Aorta (tissue), 5 donors: ENCODE measurements around the gene TERT. TPM values are rescaled to one million over a fixed set of nuclear protein-coding genes. Genes with fewer than 3 reads are reported as not detected.

Experiments
- ATAC-seq: fragments of 200-7000 bp; cut with Tn5 transposase; one replicate; pipeline ENCODE4 v1.9.1; 2022; ENCODE audit warnings: moderate library complexity; ENCODE audit not compliant: low FRiP score
- DNase-seq, 2 donors: peaks; one replicate each; pipeline ENCODE4 v3.0.0-alpha.2; 2020
- H3K27ac ChIP-seq, 2 donors: one replicate each; pipeline ENCODE4 v1.5.1; 2013; ENCODE audit warnings: low read length in 2 of 2, mild to moderate bottlenecking in 2 of 2, moderate library complexity in 2 of 2, control low read depth in 1 of 2, inconsistent platforms in 1 of 2, low read depth in 1 of 2
- H3K27me3 ChIP-seq, 2 donors: one replicate each; pipeline ENCODE4 v1.6.1; 2013; ENCODE audit warnings: control low read depth in 1 of 2, low read length in 1 of 2, mild to moderate bottlenecking in 1 of 2, moderate library complexity in 1 of 2; ENCODE audit not compliant: insufficient read depth in 2 of 2, control insufficient read depth in 1 of 2
- H3K36me3 ChIP-seq, 2 donors: one replicate each; pipeline ENCODE4 v1.6.1; 2013; ENCODE audit warnings: control low read depth in 1 of 2, low read length in 1 of 2, mild to moderate bottlenecking in 1 of 2; ENCODE audit not compliant: insufficient read depth in 2 of 2, control insufficient read depth in 1 of 2
- H3K4me1 ChIP-seq, 2 donors: one replicate each; pipeline ENCODE4 v1.6.1; 2013; ENCODE audit warnings: low read length in 2 of 2, control low read depth in 1 of 2, mild to moderate bottlenecking in 1 of 2, moderate library complexity in 1 of 2; ENCODE audit not compliant: insufficient read depth in 2 of 2, control insufficient read depth in 1 of 2
- H3K4me3 ChIP-seq, 2 donors: one replicate each; pipeline ENCODE4 v1.5.1; 2013; ENCODE audit warnings: low read length in 2 of 2, control low read depth in 1 of 2, mild to moderate bottlenecking in 1 of 2
- H3K9me3 ChIP-seq: one replicate; pipeline ENCODE4 v1.6.1; 2013; ENCODE audit warnings: mild to moderate bottlenecking, low read length; ENCODE audit not compliant: control insufficient read depth
- WGBS, 2 donors: extraction: QIAGEN DNeasy Blood & Tissue Kit; methylation state at CpG; one replicate each; pipeline ENCODE4 v1.1.7; 2013; 5-methylcytosine and 5-hydroxymethylcytosine counted together
- intact Hi-C, 2 donors: fragments of 100-400 bp; cut with DNase I; formaldehyde crosslinking; loops; one replicate each; pipeline versions ENCODE4 v1.14.2 to v1.15.0; 2022
- polyA plus RNA-seq, 2 donors: library from polyadenylated mRNA; stranded (reverse); fragments of 200-250 nt; gene quantifications; one replicate each; pipeline ENCODE4 v1.2.3, GENCODE V29; 2013
- total RNA-seq, 2 donors: library from RNA; stranded (reverse); fragmentation: NEBNext Ultra II Directional; extraction: Animal tissue kit (Norgen Biotek cat#: 25700); gene quantifications; one replicate each; pipeline ENCODE4 v1.2.1, GENCODE V29; 2021
- donor health status: healthy with polysubstance abuse.
- donor health status: Bipolar disorder and iron deficiency.
- donor health status: DM: no; HTN: no; CAD: no.
- donor health status: DM: no; HTN: no; CAD: no.
- donor health status: DM: yes; HTN: yes; CAD: no.

TERT gene
- total and polyA plus RNA-seq, 4 donors: not detected

GRCh38 chr5:1245905-1246576, 48.8 kb downstream of the TERT start:
- 27 to 30% methylated on average over 46 to 58 of the region's 58 CpGs for WGBS, 2 donors
- intact Hi-C loops: no loop called here
- Histone ChIP-seq H3K27me3 (no peaks in the 10 kb centered on the region), H3K4me1 (no peaks in the 10 kb centered on the region), H3K4me3 (no peak overlapping the region), H3K9me3 (no peaks in the 10 kb centered on the region), H3K27ac (no peak overlapping the region), H3K36me3 (no peaks in the 10 kb centered on the region)
- DNase-seq: no peak
- ATAC-seq: no peak

GRCh38 chr5:1244976-1245375, 49.9 kb downstream of the TERT start:
- Histone ChIP-seq H3K27me3 (no peaks in the 10 kb centered on the region), H3K36me3 (no peaks in the 10 kb centered on the region), H3K9me3 (no peaks in the 10 kb centered on the region), H3K4me3 (no peak overlapping the region), H3K4me1 (no peaks in the 10 kb centered on the region), H3K27ac (no peak overlapping the region)
- WGBS, 2 donors: 58 to 69% methylated on average over 10 of the region's 10 CpGs
- intact Hi-C loops: no loop called here
- no peak for ATAC-seq
- DNase-seq: no peak

DNA sequence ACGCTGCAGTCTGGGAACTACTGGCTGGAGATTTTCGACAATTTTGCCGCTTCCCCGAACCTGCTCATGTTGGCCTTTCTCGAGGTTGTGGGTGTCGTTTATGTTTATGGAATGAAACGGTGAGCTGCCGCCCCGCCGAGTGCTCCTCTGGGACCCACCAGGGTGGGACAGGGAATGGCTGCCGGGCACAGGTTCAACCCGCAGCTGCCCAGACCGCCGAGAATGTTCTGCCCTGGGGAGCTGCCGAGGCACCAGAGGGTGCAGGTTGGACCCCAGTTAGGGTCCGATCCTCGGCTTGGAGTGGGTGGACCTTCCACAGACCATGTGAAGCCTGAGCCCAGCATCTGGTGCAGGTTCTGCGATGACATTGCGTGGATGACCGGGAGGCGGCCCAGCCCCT, 50.6 kb downstream of the TERT start:
- Histone ChIP-seq H3K4me3 (no peak overlapping the region), H3K36me3 (no peaks in the 10 kb centered on the region), H3K4me1 (no peaks in the 10 kb centered on the region), H3K27ac (no peak overlapping the region), H3K9me3 (no peaks in the 10 kb centered on the region), H3K27me3 (no peaks in the 10 kb centered on the region)
- DNase-seq (no peak), ATAC-seq (no peak)
- WGBS, 2 donors: 74% methylated on average over 21 of the region's 21 CpGs
- intact Hi-C loops: no loop called here

DNA sequence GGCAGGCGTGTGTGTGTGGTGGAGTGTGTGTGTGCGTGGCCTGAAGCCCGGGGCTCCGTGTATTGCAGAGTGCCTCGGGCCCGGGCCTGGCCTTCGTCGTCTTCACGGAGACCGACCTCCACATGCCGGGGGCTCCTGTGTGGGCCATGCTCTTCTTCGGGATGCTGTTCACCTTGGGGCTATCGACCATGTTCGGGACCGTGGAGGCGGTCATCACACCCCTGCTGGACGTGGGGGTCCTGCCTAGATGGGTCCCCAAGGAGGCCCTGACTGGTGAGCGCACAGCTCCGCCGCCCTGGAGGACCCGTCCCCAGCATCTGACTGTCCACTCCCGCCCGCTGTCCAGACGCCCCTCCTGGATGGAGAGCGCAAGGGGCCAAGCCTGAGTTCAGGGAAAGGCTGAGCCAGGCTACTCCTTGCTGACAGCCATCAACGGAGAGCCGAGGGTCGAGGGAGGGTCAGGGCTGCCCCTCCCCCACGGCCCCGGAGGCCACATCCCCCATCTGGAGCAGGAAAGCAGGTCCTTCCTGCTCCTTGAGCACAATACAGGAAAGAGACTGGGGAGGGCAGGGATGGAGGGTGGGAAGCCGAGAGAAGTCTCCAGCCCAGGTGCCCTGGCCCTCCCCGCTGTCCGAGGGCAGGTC, 51.3 kb downstream of the TERT start:
- H3K36me3 ChIP-seq: no peaks in the 10 kb centered on the region
- no peaks in the 10 kb centered on the region for H3K27me3 ChIP-seq
- H3K4me1 ChIP-seq: no peaks in the 10 kb centered on the region
- DNase-seq (no peak), ATAC-seq (no peak)
- no peak overlapping the region for H3K27ac ChIP-seq
- H3K4me3 ChIP-seq: no peak overlapping the region
- intact Hi-C loops: no loop called here
- no peaks in the 10 kb centered on the region for H3K9me3 ChIP-seq
- WGBS, 2 donors: 46 to 54% methylated on average over 33 of the region's 33 CpGs

GRCh38 chr5:1242733-1243486, 52.0 kb downstream of the TERT start:
- H3K27me3 ChIP-seq: no peaks in the 10 kb centered on the region
- WGBS, 2 donors: 68 to 73% methylated on average over 14 of the region's 14 CpGs
- no peak overlapping the region for H3K27ac ChIP-seq
- DNase-seq (no peak), ATAC-seq (no peak)
- intact Hi-C loops: no loop called here
- H3K4me3 ChIP-seq: no peak overlapping the region
- no peaks in the 10 kb centered on the region for H3K9me3 ChIP-seq
- H3K4me1 ChIP-seq: no peaks in the 10 kb centered on the region
- H3K36me3 ChIP-seq: no peaks in the 10 kb centered on the region

DNA sequence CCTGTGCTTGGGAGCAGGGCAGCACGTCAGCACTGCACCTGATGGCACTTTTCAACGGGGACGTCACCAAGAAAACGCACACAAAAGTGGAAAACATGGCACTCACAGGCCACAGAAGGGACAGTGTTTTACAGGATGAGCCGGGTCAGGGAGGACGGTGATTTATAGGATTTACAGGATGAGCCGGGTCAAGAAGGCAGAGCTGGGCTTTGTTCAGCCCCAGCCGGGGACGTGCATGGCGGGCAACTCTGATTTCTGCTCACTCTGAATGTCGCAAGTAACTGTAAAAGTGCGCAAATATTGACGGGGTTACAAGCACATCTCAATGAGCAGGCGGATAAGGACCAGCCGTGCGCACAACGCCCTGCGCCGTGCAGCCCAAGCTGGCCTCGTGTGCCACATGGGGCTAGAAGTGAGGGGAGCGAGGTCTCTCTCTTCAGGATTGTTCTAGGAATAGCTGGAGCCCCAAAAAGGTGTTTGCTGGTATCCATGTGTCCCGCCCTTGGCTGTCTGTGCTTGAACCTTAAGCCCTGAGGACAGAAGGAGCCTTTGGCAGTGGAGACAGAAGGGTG, 53.3 kb downstream of the TERT start:
- intact Hi-C loops: no loop called here
- Histone ChIP-seq H3K4me3 (no peak overlapping the region), H3K27me3 (no peaks in the 10 kb centered on the region), H3K4me1 (no peaks in the 10 kb centered on the region), H3K36me3 (no peaks in the 10 kb centered on the region), H3K27ac (no peak overlapping the region), H3K9me3 (peaks cover under 1% of the 10 kb centered on the region)
- DNase-seq (no peak), ATAC-seq (no peak)
- WGBS, 2 donors: 82 to 83% methylated on average over 22 of the region's 22 CpGs

GRCh38 chr5:1240496-1241260, 54.2 kb downstream of the TERT start:
- intact Hi-C loops: no loop called here

DNA sequence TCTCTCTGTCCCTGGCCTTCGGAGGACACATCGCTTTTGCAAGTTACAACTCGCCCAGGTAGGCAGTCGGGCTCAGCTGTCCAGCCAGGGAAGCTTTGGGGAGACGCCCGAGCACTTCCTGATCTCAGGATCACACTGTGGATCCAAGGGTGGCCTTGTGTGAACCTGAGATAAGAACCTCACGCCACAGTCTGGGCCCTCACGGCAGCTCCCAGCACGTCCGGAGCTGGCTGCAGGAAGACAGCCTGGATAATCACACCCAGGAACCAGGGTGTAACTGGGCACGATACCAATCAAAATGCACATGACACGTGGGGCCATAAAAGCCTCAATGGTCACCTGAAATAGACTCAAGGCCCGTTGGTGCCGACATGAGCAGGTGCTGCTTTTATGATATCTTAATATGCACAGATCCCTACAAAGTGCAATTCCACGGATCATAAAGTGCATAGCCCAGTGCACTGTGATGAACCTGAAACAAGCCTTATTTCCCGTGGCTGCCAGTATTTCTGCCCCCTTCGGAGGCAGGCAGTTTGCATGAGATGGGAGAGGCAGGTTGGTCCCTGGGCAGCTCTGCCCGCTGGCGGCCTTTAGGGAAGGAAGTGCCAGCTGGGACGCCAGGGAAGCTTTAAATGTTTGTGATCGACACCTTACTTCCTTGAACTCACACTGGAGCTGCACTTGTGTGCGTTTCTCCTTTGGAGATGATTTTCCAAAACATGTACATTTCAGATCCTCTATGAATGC, 55.2 kb downstream of the TERT start:
- no peak for DNase-seq
- intact Hi-C loops: no loop called here

More at GRCh38 chr5:1240496-1241260, 54.2 kb downstream of the TERT start:
- ATAC-seq: no peak
- no peak for DNase-seq
- Histone ChIP-seq H3K9me3 (peaks cover 3% of the 10 kb centered on the region), H3K27me3 (no peaks in the 10 kb centered on the region), H3K36me3 (no peaks in the 10 kb centered on the region), H3K4me1 (no peaks in the 10 kb centered on the region), H3K27ac (no peak overlapping the region), H3K4me3 (no peak overlapping the region)
- WGBS, 2 donors: 81 to 82% methylated on average over 29 of the region's 29 CpGs

More for the DNA sequence above, 55.2 kb downstream of the TERT start:
- WGBS, 2 donors: 76 to 77% methylated on average over 22 of the region's 22 CpGs
- Histone ChIP-seq H3K4me3 (no peak overlapping the region), H3K27ac (no peak overlapping the region), H3K9me3 (peaks cover 7% of the 10 kb centered on the region), H3K36me3 (no peaks in the 10 kb centered on the region), H3K27me3 (no peaks in the 10 kb centered on the region), H3K4me1 (no peaks in the 10 kb centered on the region)
- no peak for ATAC-seq
